Body of pancreas (tissue), 4 donors: ENCODE data around the gene DDIT3.

Experiments used
- CTCF ChIP-seq, 7 experiments: fragments of 450-650 bp in 4 of 7; fragments of 200-600 bp in 3 of 7; sonication (generic) in 3 of 7; IDR thresholded peaks; one replicate each; pipeline ENCODE4 v1.5.1; 2016 to 2019; ENCODE audit warnings: antibody characterized with exemption in 7 of 7
- POLR2A ChIP-seq, 3 donors: fragments of 450-650 bp; IDR thresholded peaks; one replicate each; pipeline ENCODE4 v1.6.1; 2016; ENCODE audit warnings: antibody characterized with exemption in 3 of 3, mild to moderate bottlenecking in 2 of 3

GRCh38 chr12:57473392-57473791, 46.9 kb downstream of the DDIT3 start:
- TF ChIP-seq CTCF (IDR thresholded peaks at IDR 0.05) (no peak), POLR2A (IDR thresholded peaks at IDR 0.05) (no peak)
